Measurements from ENCODE around the gene ATXN10.
"Not testable (repeated sequence)": the region's sequence is repeated elsewhere in the genome, so short reads cannot be mapped to it uniquely, and the experiment has no call there.

ATXN10 gene

GRCh38 chr22:45790401-45790800, 118.8 kb downstream of the ATXN10 start:
- FAIRE-seq: no peak

DNA sequence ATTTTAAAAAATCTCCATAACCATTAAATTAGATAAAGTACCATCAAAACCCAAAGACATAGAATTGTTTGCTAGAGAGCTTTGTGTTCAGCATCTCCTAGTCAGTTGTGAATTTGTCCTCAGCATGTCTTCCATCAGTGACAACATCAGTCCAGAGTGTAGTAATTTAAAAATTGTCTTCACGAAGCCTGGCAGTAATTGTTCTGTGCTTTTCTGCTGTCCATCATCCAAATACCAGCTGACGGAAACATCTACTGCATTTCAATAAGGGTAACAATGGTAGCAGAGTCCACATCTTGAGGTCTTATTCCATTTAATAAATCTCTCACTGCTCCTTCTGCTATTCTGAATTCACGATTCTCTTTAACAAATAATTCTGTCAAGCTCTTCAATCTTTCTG, 121.5 kb downstream of the ATXN10 start:
- no peak for FAIRE-seq

DNA sequence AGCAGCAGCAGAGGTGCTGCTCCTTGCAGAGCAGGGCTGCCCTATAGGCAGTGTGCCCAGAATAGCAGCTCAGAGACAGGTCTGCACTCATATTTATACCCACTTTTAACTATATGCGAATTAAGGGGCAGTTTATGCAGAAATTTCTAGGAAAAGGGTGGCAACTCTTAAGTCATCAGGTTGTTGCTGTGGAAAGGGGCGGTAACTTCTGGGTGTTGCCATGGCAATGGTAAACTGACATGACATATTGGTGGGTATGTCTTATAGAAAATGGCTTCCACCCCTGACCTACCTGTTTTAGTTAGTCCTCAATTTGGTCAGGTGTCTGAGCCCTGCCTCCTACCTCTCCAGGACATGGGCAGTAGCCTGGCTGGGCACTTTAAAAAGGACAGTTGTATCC, 122.3 kb downstream of the ATXN10 start:
- FAIRE-seq: no peak

DNA sequence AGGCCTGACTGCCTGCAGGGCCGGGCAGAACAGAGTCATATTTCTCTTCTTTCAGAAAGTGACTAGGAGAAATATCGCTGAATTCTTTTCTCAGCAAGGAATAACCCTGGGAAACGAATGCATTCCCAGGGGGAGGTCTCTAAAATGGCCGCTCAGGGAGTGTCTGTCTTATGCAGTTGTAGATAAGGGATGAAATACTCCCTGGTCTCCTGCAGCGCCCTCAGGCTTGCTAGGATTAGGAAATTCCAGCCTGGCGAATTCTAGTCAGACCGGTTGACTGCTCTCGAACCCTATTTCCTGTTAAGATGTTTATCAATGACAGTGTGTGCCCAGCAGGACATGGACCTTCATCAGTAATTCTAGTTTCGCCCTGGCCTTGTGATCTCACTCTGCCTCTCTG, 124.4 kb downstream of the ATXN10 start:
- not testable (repeated sequence) for FAIRE-seq

DNA sequence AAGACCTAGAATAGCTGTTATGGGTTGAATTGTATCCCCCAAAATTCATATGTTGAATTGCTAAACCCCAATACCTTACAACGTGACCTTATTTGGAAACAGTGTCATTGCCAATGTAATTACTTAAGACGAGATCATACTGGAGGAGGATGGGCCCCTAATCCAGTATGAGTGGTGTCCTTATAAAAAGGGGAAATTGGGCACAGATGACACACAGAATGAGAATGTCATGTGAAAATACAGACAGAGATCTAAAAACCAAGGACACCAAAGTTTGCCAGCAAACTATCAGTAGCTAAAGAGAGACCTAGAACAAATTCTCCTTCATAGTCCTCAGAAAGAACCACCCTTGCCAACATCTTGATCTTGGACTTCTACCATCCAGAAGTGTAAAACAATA, 127.7 kb downstream of the ATXN10 start:
- no peak for FAIRE-seq

GRCh38 chr22:45802054-45802453, 130.4 kb downstream of the ATXN10 start:
- no peak for FAIRE-seq

- FAIRE-seq: no peak
These were observed 132.8 kb downstream of the ATXN10 start for GRCh38 chr22:45804319-45804985.

DNA sequence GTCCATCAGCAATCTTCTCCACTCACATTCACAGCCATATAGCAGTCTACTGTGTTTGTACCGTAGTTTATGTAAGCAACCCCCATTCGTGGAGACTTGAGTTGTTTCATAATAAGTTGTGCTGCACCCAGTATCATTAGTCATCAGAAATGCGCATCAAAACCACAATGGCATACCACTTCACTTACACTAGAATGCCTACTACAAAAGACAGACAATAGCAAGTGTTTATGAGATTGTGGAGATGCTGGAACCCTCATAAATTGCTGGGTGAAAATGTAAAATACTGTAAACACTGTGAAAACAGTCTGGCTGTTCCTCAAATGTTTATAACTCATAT, 133.3 kb downstream of the ATXN10 start:
- no peak for FAIRE-seq

DNA sequence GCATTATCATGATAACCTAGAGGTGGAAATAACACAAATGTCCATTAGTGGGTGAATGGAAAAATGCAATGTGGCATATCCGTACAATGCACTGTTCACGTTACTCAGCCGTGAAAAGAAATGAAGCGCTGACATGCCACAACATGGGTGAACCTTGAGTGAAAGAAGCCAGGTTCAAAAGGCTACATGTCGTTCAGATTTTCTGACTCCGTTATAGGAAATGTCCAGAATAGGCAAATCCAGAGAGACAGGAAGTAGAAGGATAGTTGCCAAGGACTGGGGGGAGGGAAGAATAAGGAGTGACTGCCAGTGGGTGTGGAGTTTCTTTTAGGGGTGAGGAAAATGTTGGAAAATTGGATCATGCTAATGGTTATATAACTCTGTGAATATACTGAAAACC, 133.8 kb downstream of the ATXN10 start:
- no peak for FAIRE-seq

DNA sequence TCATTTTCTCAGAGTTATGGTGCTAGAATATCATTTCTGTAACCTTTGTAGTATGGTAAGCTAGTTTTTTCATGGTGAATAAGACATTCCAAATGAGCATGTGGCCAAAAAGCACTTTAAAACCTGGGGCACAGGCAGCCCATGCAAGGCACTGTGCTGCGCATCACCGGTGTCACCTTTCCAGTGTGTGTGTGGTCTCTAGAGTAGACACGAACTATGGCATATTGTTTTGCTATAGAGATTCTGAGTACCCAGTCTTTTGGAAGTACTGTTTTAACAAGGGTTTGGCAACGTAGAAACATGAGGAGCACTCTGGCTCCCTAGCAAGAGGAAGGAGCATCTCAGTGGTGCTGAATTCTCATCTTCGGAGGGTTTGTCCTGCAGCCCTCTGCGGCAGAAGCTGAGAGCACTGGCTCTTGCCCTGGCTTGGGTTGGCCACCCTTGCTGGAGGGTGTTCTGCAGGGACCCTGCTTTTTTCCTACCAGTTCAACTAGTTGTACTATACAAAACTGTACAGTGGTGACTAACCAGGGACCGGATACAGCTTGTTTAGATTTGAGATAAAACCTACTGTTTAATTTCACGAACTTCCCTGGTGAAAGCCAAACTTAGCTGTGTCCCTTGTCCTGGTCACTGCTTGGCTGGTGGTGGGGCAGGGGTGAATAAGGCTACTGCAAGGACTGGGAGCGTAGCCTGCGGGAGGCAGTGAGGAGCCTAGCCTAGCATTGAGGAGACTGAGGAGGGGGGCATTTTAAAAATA, 135.7 kb downstream of the ATXN10 start:
- no peak for FAIRE-seq

DNA sequence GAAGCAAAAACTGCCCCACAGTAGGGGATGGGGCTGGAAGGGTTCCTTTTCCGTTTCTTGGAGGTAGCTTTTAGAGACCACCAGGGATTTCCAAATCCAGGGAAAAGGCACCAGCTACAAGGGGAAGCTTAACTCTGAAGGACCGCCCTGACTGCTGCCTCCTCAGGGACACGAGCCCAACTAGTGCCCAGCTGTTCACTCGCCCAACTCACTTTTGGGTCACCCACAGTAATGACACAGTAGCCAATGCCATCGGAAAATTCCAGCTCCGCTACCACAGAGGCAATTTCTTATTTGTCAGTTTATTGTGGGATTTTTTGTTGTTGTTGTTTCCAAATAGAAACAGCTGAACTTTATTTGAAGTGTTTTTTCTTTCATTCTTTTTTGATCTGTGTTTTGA, 141.3 kb downstream of the ATXN10 start:
- peak; percentile 85 for FAIRE-seq

DNA sequence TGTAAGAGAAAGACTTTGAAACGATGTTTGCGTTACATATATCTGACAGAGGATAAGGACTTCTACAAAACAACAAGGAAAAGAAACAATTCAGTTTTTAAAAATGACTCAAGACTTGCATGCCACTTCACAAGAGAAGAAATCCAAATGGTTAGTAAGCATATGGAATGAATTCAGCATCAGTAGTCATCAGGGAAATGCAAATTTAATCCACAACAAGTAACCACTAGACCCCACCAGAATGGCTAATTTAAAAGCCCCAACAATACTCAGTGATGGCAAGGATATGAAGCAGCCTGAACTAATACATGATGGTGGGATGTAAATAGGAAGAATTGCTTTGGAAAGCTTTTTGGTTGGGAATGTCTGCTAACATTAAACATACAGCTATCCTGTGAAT, 142.6 kb downstream of the ATXN10 start:
- FAIRE-seq: no peak

DNA sequence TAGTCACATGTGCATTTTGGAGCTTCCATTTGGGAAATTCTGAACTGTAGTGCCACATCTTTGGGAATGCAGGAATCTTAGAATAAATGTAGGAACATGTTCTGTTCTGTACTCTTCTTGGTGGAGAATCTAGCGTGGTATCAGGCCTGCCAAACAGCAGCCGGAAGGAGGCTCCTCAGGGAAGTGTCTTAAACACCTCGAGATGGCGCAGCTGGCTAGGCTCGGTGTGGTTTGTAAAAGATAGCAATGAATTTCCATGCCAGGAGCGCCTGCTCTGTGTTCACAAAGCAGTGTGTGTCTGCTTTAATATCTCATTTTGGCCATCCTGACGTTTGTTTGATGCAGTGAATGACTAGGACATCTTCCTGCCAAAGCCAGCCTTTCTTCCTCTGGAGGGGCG, 145.1 kb downstream of the ATXN10 start:
- no peak for FAIRE-seq

- FAIRE-seq: no peak
These were observed 146.2 kb downstream of the ATXN10 start for GRCh38 chr22:45817745-45818423.

DNA sequence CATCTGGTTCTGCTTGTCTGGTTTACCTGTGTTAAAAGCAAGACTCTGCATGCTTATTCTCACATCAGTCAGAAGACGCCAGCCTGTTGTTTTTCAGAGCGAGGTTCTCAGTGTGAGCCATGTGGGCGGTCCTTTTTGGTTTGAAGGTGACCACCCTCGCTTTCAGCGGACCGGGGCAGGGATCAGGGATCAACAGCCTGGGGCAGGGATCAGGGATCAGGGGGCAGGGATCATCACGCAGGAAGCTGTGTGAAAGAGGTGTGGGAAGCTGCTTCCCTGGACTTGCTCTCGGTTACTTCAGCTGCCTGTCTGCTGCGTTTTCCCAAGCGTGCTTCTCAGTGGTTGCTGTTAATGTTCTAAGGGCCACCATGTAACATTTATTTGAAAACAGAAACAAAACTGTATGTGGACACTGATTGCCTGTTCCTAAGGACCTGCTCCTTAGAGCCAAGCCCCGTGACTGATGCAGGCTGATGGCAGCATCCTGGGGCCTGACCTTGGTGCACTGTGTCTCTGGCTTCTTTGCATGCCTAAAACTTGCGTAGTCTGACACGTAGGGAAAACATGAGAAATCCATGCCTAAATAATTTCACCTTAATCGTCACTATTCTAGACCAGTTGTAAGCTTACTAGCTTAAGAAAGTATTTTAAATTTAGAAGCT, 146.9 kb downstream of the ATXN10 start:
- no peak for FAIRE-seq

DNA sequence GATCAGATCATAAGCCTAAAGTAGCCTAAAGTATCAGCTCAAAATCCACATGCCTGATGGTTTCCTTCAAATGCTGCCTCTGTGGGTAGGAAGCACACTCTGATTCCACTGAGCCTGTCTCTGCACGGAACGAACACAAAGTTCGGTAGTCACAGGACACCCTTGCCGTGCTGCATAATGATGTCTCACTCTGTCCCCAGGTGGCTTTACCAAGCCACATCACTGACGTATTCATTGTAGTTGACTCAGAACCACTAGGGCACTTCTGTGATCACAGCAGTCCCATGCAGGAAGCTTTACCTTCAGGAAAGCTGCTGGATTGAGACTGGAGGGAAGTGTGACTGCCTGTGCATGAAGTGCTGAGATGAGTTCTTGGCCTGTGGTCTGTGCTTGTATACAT, 147.7 kb downstream of the ATXN10 start:
- no peak for FAIRE-seq

GRCh38 chr22:45823336-45823735, 151.7 kb downstream of the ATXN10 start:
- no peak for FAIRE-seq

DNA sequence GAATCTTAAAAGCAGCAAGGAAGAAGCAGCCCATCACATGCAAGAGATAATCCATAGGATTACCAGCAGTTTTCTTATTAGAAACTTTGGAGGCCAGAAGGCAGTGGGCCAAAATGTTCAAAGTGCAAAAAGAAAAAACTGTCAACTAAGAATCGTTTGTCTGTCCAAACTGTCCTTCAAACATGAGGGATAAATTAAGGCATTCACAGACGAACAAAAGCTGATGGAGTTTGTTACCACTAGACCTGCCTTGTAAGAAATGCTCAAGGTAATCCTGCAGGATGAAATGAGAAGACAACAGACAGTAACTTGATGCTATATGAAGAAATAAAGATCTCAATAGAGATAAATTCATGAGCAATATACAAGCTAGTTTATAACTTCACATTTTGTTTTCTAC, 154.9 kb downstream of the ATXN10 start:
- no peak for FAIRE-seq

- FAIRE-seq: no peak
These were observed 157.2 kb downstream of the ATXN10 start for GRCh38 chr22:45828841-45829240.

- no peak for FAIRE-seq
These were observed 159.1 kb downstream of the ATXN10 start for GRCh38 chr22:45830531-45831245.

DNA sequence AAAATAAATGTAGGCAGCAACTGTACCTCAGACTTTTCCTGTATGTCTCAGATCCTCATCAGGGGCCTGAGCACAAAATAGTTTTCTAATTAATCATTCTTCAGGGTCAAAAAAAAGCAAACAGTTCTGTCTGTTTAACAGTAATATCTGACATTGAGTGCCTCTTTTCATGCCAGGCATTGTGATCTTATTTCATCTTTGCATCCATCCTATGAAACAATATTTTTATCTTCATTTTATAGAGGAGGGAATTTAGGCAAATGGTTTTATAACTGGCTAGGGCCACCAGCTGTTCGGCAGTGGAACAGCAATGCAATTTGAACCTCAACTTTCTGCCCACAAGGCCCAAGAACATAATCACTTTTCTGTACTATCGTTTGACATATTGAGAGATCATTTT, 159.8 kb downstream of the ATXN10 start:
- no peak for FAIRE-seq

DNA sequence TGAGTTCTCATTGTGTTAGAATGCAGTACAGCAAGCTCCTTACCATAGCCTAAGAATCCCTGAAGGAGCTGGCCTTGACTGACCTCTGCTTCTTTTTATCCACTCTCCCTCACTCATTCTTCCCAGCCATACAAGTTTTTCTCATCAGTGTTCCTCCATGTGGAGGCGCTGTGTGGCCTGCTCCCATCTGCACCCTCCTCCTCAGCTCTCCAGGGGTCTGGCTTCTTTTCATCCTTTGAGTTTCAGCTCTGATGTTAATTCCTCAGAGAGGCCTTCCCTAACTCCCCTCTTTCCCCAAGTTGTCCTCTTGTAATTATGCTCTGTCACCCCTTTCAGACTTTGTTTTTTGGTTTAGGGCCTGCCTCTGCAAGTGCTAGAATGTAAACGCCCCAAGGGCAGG, 160.5 kb downstream of the ATXN10 start:
- no peak for FAIRE-seq
